Forelimb muscle (tissue), 1 donor: ENCODE results near the gene PTPN9. TPM values are rescaled to one million over a fixed set of nuclear protein-coding genes. Genes with fewer than 3 reads are reported as not detected.
"Not testable (repeated sequence)": the region's sequence is repeated elsewhere in the genome, so short reads cannot be mapped to it uniquely, and the experiment has no call there.

ENCODE experiments used
- DNase-seq: peaks from one replicate; pipeline ENCODE4 v3.0.0-alpha.2; 2013; ENCODE audit warnings: low read depth
- polyA plus RNA-seq: library from polyadenylated mRNA; unstranded; fragments of 120-200 nt; gene quantifications from one replicate; pipeline ENCODE4 v1.2.1, GENCODE V29; 2013; ENCODE audit not compliant: insufficient read length

Gene PTPN9
- polyA plus RNA-seq, 1 donor, result 17.4 TPM

GRCh38 chr15:75583701-75584100, 4.6 kb upstream of the PTPN9 start:
- no peak for DNase-seq

GRCh38 chr15:75582943-75583342, 3.8 kb upstream of the PTPN9 start:
- DNase-seq, result not testable (repeated sequence)

- DNase-seq, result no peak
These were observed 755 bp downstream of the PTPN9 start for GRCh38 chr15:75578173-75578947.

- no peak for DNase-seq
These were observed 1.5 kb downstream of the PTPN9 start for GRCh38 chr15:75577401-75578172.

- no peak for DNase-seq
These were observed 5.3 kb downstream of the PTPN9 start for GRCh38 chr15:75573648-75574384.

- no peak for DNase-seq
These were observed 8.8 kb downstream of the PTPN9 start for GRCh38 chr15:75570126-75570845.

- no peak for DNase-seq
These were observed 13.8 kb downstream of the PTPN9 start for GRCh38 chr15:75565062-75565970.

- DNase-seq, result no peak
These were observed 17.2 kb downstream of the PTPN9 start for GRCh38 chr15:75561888-75562287.

- not testable (repeated sequence) for DNase-seq
These were observed 19.8 kb downstream of the PTPN9 start for GRCh38 chr15:75559360-75559759.

- not testable (repeated sequence) for DNase-seq
These were observed 20.2 kb downstream of the PTPN9 start for GRCh38 chr15:75558955-75559354.

GRCh38 chr15:75554717-75555116, 24.4 kb downstream of the PTPN9 start:
- no peak for DNase-seq

GRCh38 chr15:75553659-75554058, 25.5 kb downstream of the PTPN9 start:
- no peak for DNase-seq

GRCh38 chr15:75551091-75551490, 28.0 kb downstream of the PTPN9 start:
- no peak for DNase-seq

- DNase-seq, result no peak
These were observed 34.1 kb downstream of the PTPN9 start for GRCh38 chr15:75545064-75545463.

GRCh38 chr15:75544359-75544758, 34.8 kb downstream of the PTPN9 start:
- no peak for DNase-seq

GRCh38 chr15:75542949-75543545, 36.1 kb downstream of the PTPN9 start:
- not testable (repeated sequence) for DNase-seq

- DNase-seq, result no peak
These were observed 36.7 kb downstream of the PTPN9 start for GRCh38 chr15:75542386-75542797.

- no peak for DNase-seq
These were observed 40.7 kb downstream of the PTPN9 start for GRCh38 chr15:75538376-75538775.

GRCh38 chr15:75533945-75534344, 45.2 kb downstream of the PTPN9 start:
- DNase-seq, result no peak
